Sigmoid colon (tissue), 4 donors: Measurements from ENCODE around the gene COL23A1.

ENCODE experiments used
- CTCF ChIP-seq, 4 experiments: fragments of 450-650 bp in 3 of 4; fragments of 200-600 bp in 1 of 4; IDR thresholded peaks; one replicate each; pipeline ENCODE4 v1.5.1; 2016 to 2019; ENCODE audit warnings: antibody characterized with exemption in 4 of 4, mild to moderate bottlenecking in 3 of 4, moderate library complexity in 2 of 4
- EP300 ChIP-seq, 4 donors: sonication (generic); formaldehyde crosslinking; IDR thresholded peaks; one replicate each; pipeline ENCODE4 v1.6.1; 2017; ENCODE audit warnings: antibody characterized with exemption in 4 of 4
- POLR2A ChIP-seq, 2 donors: fragments of 450-650 bp; IDR thresholded peaks; one replicate each; pipeline ENCODE4 v1.6.1; 2016; ENCODE audit warnings: antibody characterized with exemption in 2 of 2, mild to moderate bottlenecking in 2 of 2, moderate library complexity in 2 of 2
- POLR2AphosphoS5 ChIP-seq, 4 donors: sonication (generic); formaldehyde crosslinking; IDR thresholded peaks; one replicate each; pipeline ENCODE4 v1.6.1; 2017; ENCODE audit warnings: antibody characterized with exemption in 4 of 4

GRCh38 chr5:178309271-178310013 lies 280.8 kb downstream of the COL23A1 start:
- TF ChIP-seq CTCF (IDR thresholded peaks at IDR 0.05) (no peak), POLR2AphosphoS5 (IDR thresholded peaks at IDR 0.05) (no peak), POLR2A (IDR thresholded peaks at IDR 0.05) (no peak), EP300 (IDR thresholded peaks at IDR 0.05) (no peak)
